Stomach (tissue), 9 donors: ENCODE measurements around the gene BPIFB3. TPM values are rescaled to one million over a fixed set of nuclear protein-coding genes. Genes with fewer than 3 reads are reported as not detected.

ENCODE experiments used
- DNase-seq, 2 donors: peaks; one replicate each; pipeline versions ENCODE4 v3.0.0 to v3.0.0-alpha.2; 2013 to 2019
- H3K27ac ChIP-seq, 5 donors: fragments of 200-600 bp in 4 of 5; sonication (generic) in 4 of 5; one replicate each; pipeline ENCODE4 v1.5.1; 2013 to 2019; ENCODE audit warnings: mild to moderate bottlenecking in 1 of 5, moderate library complexity in 1 of 5
- H3K27me3 ChIP-seq, 3 donors: fragments of 200-600 bp; sonication (generic); one replicate each; pipeline ENCODE4 v1.5.1; 2017 to 2019; ENCODE audit warnings: mixed run types in 1 of 3
- H3K36me3 ChIP-seq, 4 donors: fragments of 200-600 bp; sonication (generic); 1 replicate in 3 of 4; 2 replicates in 1 of 4; pipeline ENCODE4 v1.5.1; 2016 to 2019
- H3K4me1 ChIP-seq, 4 donors: fragments of 200-600 bp; sonication (generic); one replicate each; pipeline ENCODE4 v1.5.1; 2016 to 2019
- H3K4me3 ChIP-seq, 4 donors: fragments of 200-600 bp; sonication (generic) in 3 of 4; one replicate each; pipeline ENCODE4 v1.5.1; 2016 to 2019; ENCODE audit warnings: mild to moderate bottlenecking in 1 of 4
- H3K9me3 ChIP-seq, 4 donors: fragments of 200-600 bp; sonication (generic); one replicate each; pipeline ENCODE4 v1.5.1; 2016 to 2019
- EP300 ChIP-seq: sonication (generic); formaldehyde crosslinking; IDR thresholded peaks from one replicate; pipeline ENCODE4 v1.6.1; 2017; ENCODE audit warnings: antibody characterized with exemption
- POLR2A ChIP-seq, 4 donors: fragments of 450-650 bp; IDR thresholded peaks; one replicate each; pipeline ENCODE4 v1.6.1; 2016; ENCODE audit warnings: antibody characterized with exemption in 4 of 4, control low read depth in 2 of 4, mild to moderate bottlenecking in 1 of 4, moderate library complexity in 1 of 4
- POLR2AphosphoS5 ChIP-seq, 3 donors: sonication (generic); formaldehyde crosslinking; IDR thresholded peaks; one replicate each; pipeline ENCODE4 v1.6.1; 2016; ENCODE audit warnings: antibody characterized with exemption in 3 of 3
- WGBS, 5 donors: extraction: QIAGEN DNeasy Blood & Tissue Kit in 3 of 5; methylation state at CpG; one replicate each; pipeline versions ENCODE4 v1.1.5 to v1.1.7; 2013 to 2018; 5-methylcytosine and 5-hydroxymethylcytosine counted together
- intact Hi-C: fragments of 100-400 bp; cut with DNase I; formaldehyde crosslinking; loops from one replicate; pipeline ENCODE4 v1.15.1; 2023; ENCODE audit warnings: low total_unique reads
- polyA plus RNA-seq, 3 donors: library from polyadenylated mRNA; stranded (reverse); fragments of 200-250 nt; gene quantifications; one replicate each; pipeline ENCODE4 v1.2.3, GENCODE V29; 2013
- total RNA-seq, 5 donors: library from RNA; depleted of rRNA; stranded (reverse); fragments of >200 nt; gene quantifications; one replicate each; pipeline versions ENCODE4 v1.1.0 to v1.2.3, GENCODE V29; 2014 to 2016
- TF ChIP-seq, protein P1 (sequence below), 7 experiments: fragments of 450-650 bp in 4 of 7; fragments of 200-600 bp in 3 of 7; sonication (generic) in 3 of 7; IDR thresholded peaks; one replicate each; pipeline ENCODE4 v1.5.1; 2016 to 2019; ENCODE audit warnings: antibody characterized with exemption in 7 of 7, control low read depth in 2 of 7, mild to moderate bottlenecking in 1 of 7
- donor health status: healthy with polysubstance abuse.
- donor health status: Bipolar disorder and iron deficiency.
- donor health status: healthy.

The BPIFB3 gene
- total and polyA plus RNA-seq, 8 donors, result not detected

DNA sequence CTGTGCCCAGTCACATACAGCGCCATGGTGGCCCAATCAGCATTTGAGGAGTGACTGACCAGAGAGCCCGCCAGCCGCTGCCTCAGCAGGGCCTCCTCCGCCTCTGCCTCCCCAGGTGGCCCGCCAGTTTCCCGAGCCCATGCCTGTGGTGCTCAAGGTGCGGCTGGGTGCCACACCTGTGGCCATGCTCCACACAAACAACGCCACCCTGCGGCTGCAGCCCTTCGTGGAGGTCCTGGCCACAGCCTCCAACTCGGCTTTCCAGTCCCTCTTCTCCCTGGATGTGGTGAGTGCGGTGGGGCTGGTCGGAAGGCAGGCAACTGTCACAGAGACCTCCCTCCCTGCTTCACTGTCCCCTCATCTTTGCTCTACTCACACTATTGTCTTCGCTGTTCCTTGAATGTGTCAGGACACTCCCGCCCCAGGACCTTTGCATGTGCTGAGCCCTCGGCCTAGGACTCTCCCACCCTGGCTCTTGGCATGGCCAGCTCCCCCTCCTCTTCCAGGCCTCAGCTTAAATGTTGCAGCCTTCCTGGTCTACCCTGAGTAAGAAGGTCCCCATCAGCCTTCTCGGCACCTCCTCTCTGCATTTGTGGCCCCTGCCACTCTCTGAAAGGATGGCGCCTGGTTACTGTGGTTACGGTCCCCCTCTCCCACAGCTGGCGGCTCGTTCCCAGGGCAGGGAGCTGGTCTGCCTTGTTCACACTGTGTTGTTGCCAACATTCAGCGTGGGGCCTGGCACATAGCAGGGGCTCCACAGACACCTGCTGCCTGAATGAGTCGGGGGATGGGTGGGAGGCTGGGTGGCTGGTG, 34.0 kb upstream of the BPIFB3 start:
- TF ChIP-seq EP300 (no peak), POLR2AphosphoS5 (IDR thresholded peaks at IDR 0.05) (no peak), POLR2A (IDR thresholded peaks at IDR 0.05) (no peak)
- TF ChIP-seq, protein P1, sequence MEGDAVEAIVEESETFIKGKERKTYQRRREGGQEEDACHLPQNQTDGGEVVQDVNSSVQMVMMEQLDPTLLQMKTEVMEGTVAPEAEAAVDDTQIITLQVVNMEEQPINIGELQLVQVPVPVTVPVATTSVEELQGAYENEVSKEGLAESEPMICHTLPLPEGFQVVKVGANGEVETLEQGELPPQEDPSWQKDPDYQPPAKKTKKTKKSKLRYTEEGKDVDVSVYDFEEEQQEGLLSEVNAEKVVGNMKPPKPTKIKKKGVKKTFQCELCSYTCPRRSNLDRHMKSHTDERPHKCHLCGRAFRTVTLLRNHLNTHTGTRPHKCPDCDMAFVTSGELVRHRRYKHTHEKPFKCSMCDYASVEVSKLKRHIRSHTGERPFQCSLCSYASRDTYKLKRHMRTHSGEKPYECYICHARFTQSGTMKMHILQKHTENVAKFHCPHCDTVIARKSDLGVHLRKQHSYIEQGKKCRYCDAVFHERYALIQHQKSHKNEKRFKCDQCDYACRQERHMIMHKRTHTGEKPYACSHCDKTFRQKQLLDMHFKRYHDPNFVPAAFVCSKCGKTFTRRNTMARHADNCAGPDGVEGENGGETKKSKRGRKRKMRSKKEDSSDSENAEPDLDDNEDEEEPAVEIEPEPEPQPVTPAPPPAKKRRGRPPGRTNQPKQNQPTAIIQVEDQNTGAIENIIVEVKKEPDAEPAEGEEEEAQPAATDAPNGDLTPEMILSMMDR (IDR thresholded peaks at IDR 0.05), result no peak
- Histone ChIP-seq H3K27ac (no peak overlapping the region), H3K9me3 (no peaks in the 10 kb centered on the region), H3K4me1 (no peaks in the 10 kb centered on the region), H3K27me3 (peaks cover 0 to 18% (median 4%) of the 10 kb centered on the region in 3 donors), H3K4me3 (no peak overlapping the region), H3K36me3 (no peaks in the 10 kb centered on the region)
- no peak for DNase-seq
- 83 to 90% (median 86%) methylated on average over 13 to 23 of the region's 23 CpGs for WGBS, 5 donors
- intact Hi-C loops, result no loop called here

DNA sequence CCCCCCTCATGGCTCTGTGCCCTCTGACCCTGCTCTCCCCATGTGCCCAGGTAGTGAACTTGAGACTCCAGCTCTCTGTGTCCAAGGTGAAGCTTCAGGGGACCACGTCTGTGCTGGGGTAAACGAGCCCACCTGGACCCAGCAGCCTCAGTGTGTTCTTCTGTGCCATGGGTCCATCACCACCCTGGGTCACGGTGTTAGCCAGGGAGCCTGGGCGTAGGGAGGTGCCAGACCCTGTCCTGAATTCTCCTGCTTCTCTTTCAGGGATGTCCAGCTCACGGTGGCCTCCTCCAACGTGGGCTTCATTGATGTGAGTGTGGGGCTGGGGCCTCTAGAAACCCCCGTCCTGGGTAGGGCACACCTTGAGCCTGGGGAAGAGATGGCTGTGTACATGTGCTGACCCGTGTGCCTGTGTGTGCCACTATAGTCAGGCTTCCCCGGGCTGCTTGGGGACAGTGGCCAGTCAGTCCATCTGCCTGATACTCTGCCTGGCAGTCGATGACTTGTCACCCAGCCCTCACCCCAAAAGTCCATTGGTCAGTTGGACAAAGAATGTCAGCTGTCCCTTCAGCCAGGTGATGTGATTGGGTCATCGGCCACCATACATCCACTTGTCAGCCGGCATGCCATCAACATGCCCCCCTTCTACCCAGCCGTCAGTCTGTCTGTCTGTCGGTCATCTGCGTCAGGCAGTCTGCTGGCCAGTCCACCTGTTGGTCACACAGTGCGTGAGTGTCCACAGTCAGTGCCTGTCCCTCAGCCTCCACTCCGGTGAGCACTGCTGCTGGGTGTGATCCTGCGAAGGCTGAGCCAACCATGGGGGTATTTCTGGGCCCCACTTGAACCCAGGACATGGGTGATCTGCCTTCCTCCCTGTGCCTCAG, 33.2 kb upstream of the BPIFB3 start:
- 85 to 90% (median 86%) methylated on average over 10 to 18 of the region's 18 CpGs for WGBS, 5 donors
- no peak overlapping the region for H3K4me3 ChIP-seq
- TF ChIP-seq, protein P1 (IDR thresholded peaks at IDR 0.05), result no peak
- no peak for TF ChIP-seq POLR2A (IDR thresholded peaks at IDR 0.05)
- no peak for TF ChIP-seq EP300
- no peak for DNase-seq
- H3K27ac ChIP-seq, result no peak overlapping the region
- intact Hi-C loops, result no loop called here
- no peaks in the 10 kb centered on the region for H3K9me3 ChIP-seq
- H3K36me3 ChIP-seq, result no peaks in the 10 kb centered on the region
- H3K4me1 ChIP-seq, result no peaks in the 10 kb centered on the region
- H3K27me3 ChIP-seq, result peaks cover 0 to 13% (median 0%) of the 10 kb centered on the region in 3 donors

- DNase-seq, result no peak
- Histone ChIP-seq H3K4me3 (no peak overlapping the region), H3K9me3 (no peaks in the 10 kb centered on the region), H3K27me3 (peaks cover 0 to 1% (median 0%) of the 10 kb centered on the region in 3 donors), H3K4me1 (no peaks in the 10 kb centered on the region), H3K27ac (no peak overlapping the region), H3K36me3 (no peaks in the 10 kb centered on the region)
- TF ChIP-seq, protein P1 (IDR thresholded peaks at IDR 0.05), result no peak
- TF ChIP-seq POLR2A (IDR thresholded peaks at IDR 0.05) (no peak), POLR2AphosphoS5 (IDR thresholded peaks at IDR 0.05) (no peak), EP300 (no peak)
- 60 to 82% (median 76%) methylated on average over 3 of the region's 3 CpGs for WGBS, 5 donors
- intact Hi-C loops, result no loop called here
These were observed 31.8 kb upstream of the BPIFB3 start for GRCh38 chr20:33021879-33022278.

GRCh38 chr20:33022289-33022688, 31.4 kb upstream of the BPIFB3 start:
- 58 to 74% (median 64%) methylated on average over 2 to 4 of the region's 4 CpGs for WGBS, 5 donors
- TF ChIP-seq, protein P1 (IDR thresholded peaks at IDR 0.05), result no peak
- TF ChIP-seq POLR2AphosphoS5 (IDR thresholded peaks at IDR 0.05), result no peak
- no peak for TF ChIP-seq POLR2A (IDR thresholded peaks at IDR 0.05)
- no peak for TF ChIP-seq EP300
- no peaks in the 10 kb centered on the region for H3K9me3 ChIP-seq

More at GRCh38 chr20:33022289-33022688, 31.4 kb upstream of the BPIFB3 start:
- Histone ChIP-seq H3K27ac (no peak overlapping the region), H3K36me3 (no peaks in the 10 kb centered on the region), H3K27me3 (no peaks in the 10 kb centered on the region), H3K4me1 (no peaks in the 10 kb centered on the region), H3K4me3 (no peak overlapping the region)
- intact Hi-C loops, result no loop called here
- no peak for DNase-seq
